GM12891 (cell line): ENCODE data around the gene ABCA2.

Experiments
- POLR2A ChIP-seq: IDR thresholded peaks from 2 replicates; pipeline ENCODE4 v1.6.1; 2011; ENCODE audit warnings: low read depth, low read length, control low read depth
- POLR2AphosphoS5 ChIP-seq: IDR thresholded peaks from 2 replicates; pipeline ENCODE4 v1.6.1; 2011; ENCODE audit warnings: low read depth, low read length, control low read depth
- TAF1 ChIP-seq: IDR thresholded peaks from 2 replicates; pipeline ENCODE4 v1.6.1; 2011; ENCODE audit warnings: low read depth, low read length, control low read depth

- TF ChIP-seq POLR2AphosphoS5 (no peak), POLR2A (no peak), TAF1 (no peak)
Measured at GRCh38 chr9:136982232-136983051, 45.6 kb downstream of the ABCA2 start, which contains the start of gene LCNL1.
